ENCODE measurements around the gene FYN. TPM values are rescaled to one million over a fixed set of nuclear protein-coding genes. Genes with fewer than 3 reads are reported as not detected.
A peak's percentile ranks its signal among the peaks of the same experiment; 100 is the strongest.

FYN gene
- total and polyA plus RNA-seq, 9 of the 15 experiments (the other 6 are each of a cell fraction or from before 2014, with no cell fraction given): 2.9 to 22.1 (median 11.4) TPM

- no peaks in the 10 kb centered on the region for H3K9me1 ChIP-seq (ENCODE audit: control insufficient read depth, insufficient read depth, low read length)
- intact Hi-C loops (cut with micrococcal nuclease): no loop called here
- no peaks in the 10 kb centered on the region for H3K4me1 ChIP-seq (replicated peaks in 1 of 2; ENCODE audit: control insufficient read depth in 2 of 2, insufficient read depth in 2 of 2, low read length in 2 of 2)
- no peaks in the 10 kb centered on the region for H3K79me2 ChIP-seq (ENCODE audit: control insufficient read depth, insufficient read depth, low read length)
- ChIA-PET POLR2A (no interaction called here), CTCF (ENCODE audit: low intra/inter-chr PET ratio) (no interaction called here)
- DNase-seq (ENCODE audit: extremely low read depth in 1 of 4, low spot score in 3 of 4) (no peak), ATAC-seq (no peak), FAIRE-seq (no peak)
- no peak overlapping the region for H3K27ac ChIP-seq (ENCODE audit: extremely low read depth, low read depth, low read length)
- H3K4me3 ChIP-seq: no peak overlapping the region
- no peak overlapping the region for H3K4me2 ChIP-seq (ENCODE audit: insufficient read depth, low read length)
- in situ Hi-C loops (cut with MboI): no loop called here
- no peak overlapping the region for H2AFZ ChIP-seq (ENCODE audit: low read depth, low read length)
- TF ChIP-seq EZH2 (IDR thresholded peaks at IDR 0.05; ENCODE audit: borderline replicate concordance, low read depth, low read length) (no peak), CXXC5 (CRISPR knock-in tag; IDR thresholded peaks at IDR 0.05) (no peak), PHF20 (IDR thresholded peaks at IDR 0.05; ENCODE audit: partially characterized antibody) (no peak)
- H3K27me3 ChIP-seq (ENCODE audit: control insufficient read depth in 2 of 2, insufficient read depth in 2 of 2, low read length in 2 of 2): peaks cover 0 to 21% of the 10 kb centered on the region in 2 experiments; a peak in 3 of 5 replicates
- BruUV-seq (replicated peaks): no TSS peak
- H3K36me3 ChIP-seq (ENCODE audit: control insufficient read depth, insufficient read depth, low read length): no peaks in the 10 kb centered on the region
- H4K20me1 ChIP-seq (replicated peaks; ENCODE audit: control insufficient read depth, insufficient read depth, low read length): 0 out of 2 replicates have a peak, but pooled peaks cover 2% of the 10 kb centered on the region
- H3K9me3 ChIP-seq (replicated peaks; ENCODE audit: control insufficient read depth, insufficient read depth, low read depth, low read length): no peaks in the 10 kb centered on the region
- no peak overlapping the region for H3K9ac ChIP-seq (ENCODE audit: insufficient read depth in 1 of 2, low read depth in 2 of 2, low read length in 2 of 2)
Measured at GRCh38 chr6:111696814-111697213, 176.4 kb downstream of the FYN start.

- in situ Hi-C loops (cut with MboI) (no loop called here), intact Hi-C loops (cut with micrococcal nuclease) (no loop called here)
- peaks cover 2 to 33% of the 10 kb centered on the region in 2 experiments; a peak in 3 of 5 replicates for H3K27me3 ChIP-seq (ENCODE audit: control insufficient read depth in 2 of 2, insufficient read depth in 2 of 2, low read length in 2 of 2)
- H3K36me3 ChIP-seq (ENCODE audit: control insufficient read depth, insufficient read depth, low read length): no peaks in the 10 kb centered on the region
- no TSS peak for BruUV-seq (replicated peaks)
- no peak overlapping the region for H2AFZ ChIP-seq (ENCODE audit: low read depth, low read length)
- ChIA-PET POLR2A (interaction anchor here (1.3 kb wide), 1 partner anchor 10 kb away, joined by 4 read pairs; no protein-coding TSS in a partner anchor), CTCF (ENCODE audit: low intra/inter-chr PET ratio) (no interaction called here)
- H3K4me2 ChIP-seq (ENCODE audit: insufficient read depth, low read length): no peak overlapping the region
- no peaks in the 10 kb centered on the region for H3K79me2 ChIP-seq (ENCODE audit: control insufficient read depth, insufficient read depth, low read length)
- H4K20me1 ChIP-seq (replicated peaks; ENCODE audit: control insufficient read depth, insufficient read depth, low read length): peaks cover 2% of the 10 kb centered on the region; the same call in 1 of the 2 replicates
- H3K9ac ChIP-seq (ENCODE audit: insufficient read depth in 1 of 2, low read depth in 2 of 2, low read length in 2 of 2): no peak overlapping the region
- TF ChIP-seq MEF2D (tag; conservative IDR thresholded peaks at IDR 0.05; ENCODE audit: low read depth) (no peak), YBX1 (IDR thresholded peaks at IDR 0.05) (no peak), REST (IDR thresholded peaks at IDR 0.05; ENCODE audit: borderline replicate concordance) (peak; percentile 32; the same call in 1 of the 2 replicates), REST (CRISPR knock-in tag; IDR thresholded peaks at IDR 0.05; ENCODE audit: low read depth) (no peak)
- 15% methylated on average over 17 of the region's 17 CpGs for WGBS (ENCODE audit: insufficient coverage, low coverage, missing lambda C conversion rate)
- FAIRE-seq (no peak), ATAC-seq (no peak), DNase-seq (ENCODE audit: extremely low read depth in 1 of 4, low spot score in 3 of 4) (no peak)
- no peaks in the 10 kb centered on the region for H3K9me3 ChIP-seq (replicated peaks; ENCODE audit: control insufficient read depth, insufficient read depth, low read depth, low read length)
- no peaks in the 10 kb centered on the region for H3K4me1 ChIP-seq (replicated peaks in 1 of 2; ENCODE audit: control insufficient read depth in 2 of 2, insufficient read depth in 2 of 2, low read length in 2 of 2)
- H3K4me3 ChIP-seq: no peak overlapping the region
- H3K27ac ChIP-seq (ENCODE audit: extremely low read depth, low read depth, low read length): no peak overlapping the region
- H3K9me1 ChIP-seq (ENCODE audit: control insufficient read depth, insufficient read depth, low read length): no peaks in the 10 kb centered on the region
Measured at GRCh38 chr6:111692327-111693164, 180.7 kb downstream of the FYN start.

Measured in K562 (cell line).